Right lobe of liver (tissue), 4 donors: ENCODE data around the gene ABHD8.

Source experiments
- POLR2A ChIP-seq: fragments of 450-650 bp; IDR thresholded peaks from one replicate; pipeline ENCODE4 v1.6.1; 2017; ENCODE audit warnings: antibody characterized with exemption, mild to moderate bottlenecking
- TF ChIP-seq, protein P1 (sequence below), 4 donors: fragments of 200-600 bp in 3 of 4; fragments of 450-650 bp in 1 of 4; IDR thresholded peaks; one replicate each; pipeline versions ENCODE4 v1.5.1 to v1.8.0; 2016 to 2022; ENCODE audit warnings: antibody characterized with exemption in 4 of 4, mild to moderate bottlenecking in 2 of 4
- donor health status: DM: no; HTN: no; CAD: no.
- donor health status: DM: no; HTN: no; CAD: no.
- donor health status: DM: no; HTN: yes; CAD: no.

DNA sequence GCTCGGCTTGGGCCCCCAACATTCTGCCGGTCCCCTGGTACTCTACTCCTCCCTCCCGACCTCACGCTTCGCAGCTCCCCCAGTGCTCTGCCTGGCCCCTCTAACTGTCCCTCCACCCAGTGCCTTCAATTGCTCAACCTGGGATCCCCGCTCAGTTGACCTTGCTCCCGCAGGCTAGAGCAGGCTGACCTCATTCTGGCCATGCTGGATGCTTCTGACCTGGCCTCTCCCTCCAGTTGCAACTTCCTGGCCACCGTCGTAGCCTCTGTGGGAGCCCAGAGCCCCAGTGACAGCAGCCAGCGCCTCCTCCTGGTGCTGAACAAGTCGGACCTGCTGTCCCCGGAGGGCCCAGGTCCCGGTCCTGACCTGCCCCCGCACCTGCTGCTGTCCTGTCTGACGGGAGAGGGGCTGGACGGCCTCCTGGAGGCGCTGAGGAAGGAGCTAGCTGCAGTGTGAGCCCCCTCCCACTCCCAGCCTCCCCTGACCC is 37.7 kb upstream of the ABHD8 start:
- TF ChIP-seq, protein P1, sequence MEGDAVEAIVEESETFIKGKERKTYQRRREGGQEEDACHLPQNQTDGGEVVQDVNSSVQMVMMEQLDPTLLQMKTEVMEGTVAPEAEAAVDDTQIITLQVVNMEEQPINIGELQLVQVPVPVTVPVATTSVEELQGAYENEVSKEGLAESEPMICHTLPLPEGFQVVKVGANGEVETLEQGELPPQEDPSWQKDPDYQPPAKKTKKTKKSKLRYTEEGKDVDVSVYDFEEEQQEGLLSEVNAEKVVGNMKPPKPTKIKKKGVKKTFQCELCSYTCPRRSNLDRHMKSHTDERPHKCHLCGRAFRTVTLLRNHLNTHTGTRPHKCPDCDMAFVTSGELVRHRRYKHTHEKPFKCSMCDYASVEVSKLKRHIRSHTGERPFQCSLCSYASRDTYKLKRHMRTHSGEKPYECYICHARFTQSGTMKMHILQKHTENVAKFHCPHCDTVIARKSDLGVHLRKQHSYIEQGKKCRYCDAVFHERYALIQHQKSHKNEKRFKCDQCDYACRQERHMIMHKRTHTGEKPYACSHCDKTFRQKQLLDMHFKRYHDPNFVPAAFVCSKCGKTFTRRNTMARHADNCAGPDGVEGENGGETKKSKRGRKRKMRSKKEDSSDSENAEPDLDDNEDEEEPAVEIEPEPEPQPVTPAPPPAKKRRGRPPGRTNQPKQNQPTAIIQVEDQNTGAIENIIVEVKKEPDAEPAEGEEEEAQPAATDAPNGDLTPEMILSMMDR (IDR thresholded peaks at IDR 0.05) = peak in 2 of 4 donors; percentile 21 to 23
- TF ChIP-seq POLR2A = peak; percentile 56
